HG03095 (cell line): ENCODE results near the gene FAM204A.
A peak's percentile ranks its signal among the peaks of the same experiment; 100 is the strongest.

Experiments
- ATAC-seq: cut with Tn5 transposase; IDR thresholded peaks from one replicate; pipeline ENCODE4 v1.9.1; 2021; ENCODE audit warnings: moderate library complexity; ENCODE audit not compliant: unreplicated experiment

FAM204A gene

GRCh38 chr10:118341791-118342637 is at the start of gene FAM204A:
Gene FAM204A, minus strand, starts transcription at chr10:118342324. Its CDS starts 5,909 bp downstream, at chr10:118336415.
- peak; percentile 100 for ATAC-seq

GRCh38 chr10:118383699-118384098 is 41.6 kb upstream of the FAM204A start:
- no peak for ATAC-seq

GRCh38 chr10:118383063-118383689 is 41.1 kb upstream of the FAM204A start:
- ATAC-seq, result no peak

- no peak for ATAC-seq
These were observed 32.3 kb upstream of the FAM204A start for GRCh38 chr10:118374404-118374803.

GRCh38 chr10:118373786-118374185 is 31.7 kb upstream of the FAM204A start:
- ATAC-seq, result no peak

- no peak for ATAC-seq
These were observed 28.4 kb upstream of the FAM204A start for GRCh38 chr10:118370499-118370898.

- no peak for ATAC-seq
These were observed 27.6 kb upstream of the FAM204A start for GRCh38 chr10:118369641-118370205.

GRCh38 chr10:118365702-118366101 is 23.6 kb upstream of the FAM204A start:
- ATAC-seq, result no peak

GRCh38 chr10:118362103-118362502 is 20.0 kb upstream of the FAM204A start:
- no peak for ATAC-seq

GRCh38 chr10:118358327-118358726 is 16.2 kb upstream of the FAM204A start:
- ATAC-seq, result no peak

GRCh38 chr10:118357841-118358240 is 15.7 kb upstream of the FAM204A start:
- no peak for ATAC-seq

GRCh38 chr10:118356628-118357027 is 14.5 kb upstream of the FAM204A start:
- no peak for ATAC-seq

GRCh38 chr10:118355234-118355633 is 13.1 kb upstream of the FAM204A start:
- ATAC-seq, result no peak

GRCh38 chr10:118349235-118349634 is 7.1 kb upstream of the FAM204A start:
- ATAC-seq, result no peak

- ATAC-seq, result no peak
These were observed 1.4 kb upstream of the FAM204A start for GRCh38 chr10:118343549-118343948.

- ATAC-seq, result no peak
These were observed 991 bp upstream of the FAM204A start for GRCh38 chr10:118343115-118343514.

GRCh38 chr10:118342638-118343020 is 505 bp upstream of the FAM204A start:
- no peak for ATAC-seq

- no peak for ATAC-seq
These were observed 1.6 kb downstream of the FAM204A start for GRCh38 chr10:118340486-118340885.

GRCh38 chr10:118339111-118339510 is 3.0 kb downstream of the FAM204A start:
- no peak for ATAC-seq

- ATAC-seq, result no peak
These were observed 4.8 kb downstream of the FAM204A start for GRCh38 chr10:118337356-118337755.

- ATAC-seq, result no peak
These were observed 8.3 kb downstream of the FAM204A start for GRCh38 chr10:118333871-118334270.
